GM12878 (cell line): Measurements from ENCODE around the gene RAB28. TPM values are rescaled to one million over a fixed set of nuclear protein-coding genes. Genes with fewer than 3 reads are reported as not detected.

ENCODE experiments used
- ATAC-seq: fragments of 200-7000 bp; cut with Tn5 transposase; 3 replicates; pipeline ENCODE4 v1.9.1; 2020; ENCODE audit warnings: mild to moderate bottlenecking, moderate library complexity
- BruUV-seq: library from RNA; stranded (reverse); fragments of 400-500 nt; replicated peaks from 2 replicates; lab custom pipeline; 2021; lab: Mats Ljungman, UMichigan
- CTCF ChIA-PET: fragments of 300-600 bp; sonication (Branson Sonifier 250); formaldehyde crosslinking; extraction: SDS; loops from one replicate; lab custom pipeline; 2021; ENCODE audit warnings: inconsistent platforms; lab: Yijun Ruan, JAX
- POLR2A ChIA-PET: fragments of 350-600 bp; formaldehyde crosslinking; extraction: SDS; loops from one replicate; lab custom pipeline; 2021; ENCODE audit warnings: inconsistent platforms; lab: Charles Lee
- RAD21 ChIA-PET: fragments of 300-600 bp; sonication (Branson Sonifier 250); formaldehyde crosslinking; loops from one replicate; lab custom pipeline; 2023; ENCODE audit warnings: antibody characterized with exemption; ENCODE audit not compliant: unreplicated experiment; lab: Charles Lee
- SMC1A ChIA-PET: fragments of 300-600 bp; sonication (Branson Sonifier 250); formaldehyde crosslinking; loops from one replicate; lab custom pipeline; 2023; ENCODE audit not compliant: unreplicated experiment, uncharacterized antibody; lab: Charles Lee
- DNase-seq: peaks from one replicate; pipeline ENCODE4 v3.0.0-alpha.2; 2011; ENCODE audit warnings: low read depth, low spot score
- FAIRE-seq: peaks from 3 replicates; lab custom pipeline; 2011; peaks lifted over from hg19 to GRCh38; lab: Jason Lieb, UNC
- H2AFZ ChIP-seq: 2 replicates; pipeline ENCODE4 v1.6.0; 2011; ENCODE audit warnings: low read depth, low read length, control low read depth; ENCODE audit not compliant: control insufficient read depth
- H3K27ac ChIP-seq: 2 replicates; pipeline ENCODE4 v1.5.1; 2011; ENCODE audit warnings: control low read depth; ENCODE audit not compliant: control insufficient read depth, insufficient read depth
- H3K27me3 ChIP-seq, 2 experiments: replicated peaks in 1 of 2; 2 replicates each; pipeline versions ENCODE4 v1.6.0 to v1.6.1; 2011; ENCODE audit warnings: low read length in 1 of 2; ENCODE audit not compliant: control insufficient read depth in 2 of 2, insufficient read depth in 2 of 2
- H3K36me3 ChIP-seq, 2 experiments: 2 replicates each; pipeline ENCODE4 v1.5.1; 2011; ENCODE audit warnings: low read length in 1 of 2; ENCODE audit not compliant: control insufficient read depth in 2 of 2, insufficient read depth in 2 of 2
- H3K4me1 ChIP-seq: 2 replicates; pipeline ENCODE4 v1.6.1; 2011; ENCODE audit warnings: mild to moderate bottlenecking, low read length, moderate library complexity, mixed read lengths; ENCODE audit not compliant: control insufficient read depth, insufficient read depth
- H3K4me2 ChIP-seq: 2 replicates; pipeline ENCODE4 v1.6.0; 2011; ENCODE audit warnings: control low read depth; ENCODE audit not compliant: control insufficient read depth, insufficient read depth
- H3K4me3 ChIP-seq: fragments of 200-600 bp; sonication (generic); 2 replicates; pipeline ENCODE4 v1.5.1; 2016
- H3K79me2 ChIP-seq: 2 replicates; pipeline ENCODE4 v1.6.0; 2011; ENCODE audit warnings: low read length; ENCODE audit not compliant: control insufficient read depth, insufficient read depth
- H3K9ac ChIP-seq: 2 replicates; pipeline ENCODE4 v1.8.0; 2011; ENCODE audit warnings: low read length, control low read depth, mixed read lengths; ENCODE audit not compliant: control insufficient read depth, insufficient read depth
- H3K9me3 ChIP-seq: replicated peaks from 3 replicates; pipeline ENCODE4 v1.5.1; 2011; ENCODE audit warnings: mild to moderate bottlenecking, low read length; ENCODE audit not compliant: control insufficient read depth, insufficient read depth
- H4K20me1 ChIP-seq: 2 replicates; pipeline ENCODE4 v1.6.0; 2011; ENCODE audit not compliant: control insufficient read depth, insufficient read depth
- BCLAF1 ChIP-seq: fragments of 450-650 bp; IDR thresholded peaks from 2 replicates; pipeline ENCODE4 v1.6.1; 2017; ENCODE audit warnings: antibody characterized with exemption, mild to moderate bottlenecking, moderate library complexity
- E2F8 ChIP-seq: fragments of 450-650 bp; IDR thresholded peaks from 2 replicates; pipeline ENCODE4 v1.6.1; 2018; ENCODE audit warnings: mild to moderate bottlenecking, low read depth, moderate library complexity; ENCODE audit not compliant: partially characterized antibody
- EED ChIP-seq: sonication (generic); IDR thresholded peaks from 2 replicates; pipeline ENCODE4 v1.6.1; 2016; ENCODE audit warnings: antibody characterized with exemption, low read depth
- JUND ChIP-seq: IDR thresholded peaks from 2 replicates; pipeline ENCODE4 v1.6.1; 2012; ENCODE audit warnings: low read depth, mild to moderate bottlenecking, low read length, improper control_type of control experiment, moderate library complexity
- MEF2A ChIP-seq: IDR thresholded peaks from 2 replicates; pipeline ENCODE4 v1.6.1; 2011; ENCODE audit warnings: low read depth, mild to moderate bottlenecking, low read length, moderate library complexity; ENCODE audit not compliant: insufficient read depth
- MTA2 ChIP-seq: fragments of 450-650 bp; IDR thresholded peaks from 2 replicates; pipeline ENCODE4 v1.6.1; 2016; ENCODE audit warnings: low read depth, mild to moderate bottlenecking, moderate library complexity
- MXI1 ChIP-seq: fragments of 150-350 bp; IDR thresholded peaks from 2 replicates; pipeline ENCODE4 v1.6.1; 2011; ENCODE audit warnings: low read depth, mild to moderate bottlenecking, inconsistent platforms, low read length, improper control_type of control experiment
- NR2C2 ChIP-seq: IDR thresholded peaks from 2 replicates; pipeline ENCODE4 v1.6.1; 2011; ENCODE audit warnings: borderline replicate concordance, low read depth; ENCODE audit not compliant: control insufficient read depth, insufficient read length
- SMAD5 ChIP-seq: IDR thresholded peaks from 2 replicates; pipeline ENCODE4 v1.6.1; 2016; ENCODE audit warnings: antibody characterized with exemption, low read depth
- SREBF1 ChIP-seq: IDR thresholded peaks from 2 replicates; pipeline ENCODE4 v1.6.1; 2012; ENCODE audit warnings: mild to moderate bottlenecking, low read length
- ZBTB40 ChIP-seq: fragments of 450-650 bp; IDR thresholded peaks from 2 replicates; pipeline ENCODE4 v1.6.1; 2016; ENCODE audit warnings: mild to moderate bottlenecking, moderate library complexity, borderline replicate concordance
- in situ Hi-C: fragments of 300-500 bp; cut with MboI; formaldehyde crosslinking; loops from 9 replicates; pipeline ENCODE4 v1.14.3; 2018; ENCODE audit warnings: mixed read lengths
- intact Hi-C: fragments of 100-400 bp; cut with micrococcal nuclease; formaldehyde crosslinking; loops from one replicate; pipeline ENCODE4 v1.14.2; 2022; ENCODE audit not compliant: unreplicated experiment
- polyA plus RNA-seq, 11 experiments: library from polyadenylated mRNA; depleted of rRNA in 4 of 11; unstranded in 6 of 11; stranded (reverse) in 5 of 11; fragments of >200 nt; fragmentation: Nextera tagmentation in 4 of 11; fragmentation: Illumina TruSeq in 1 of 11; extraction: Ambion mirVana in 4 of 11; extraction: Trizol in 1 of 11; gene quantifications; 1 replicate in 1 of 11; 2 replicates in 10 of 11; pipeline versions ENCODE4 v1.2.1 to v1.2.3, GENCODE V29; 2011 to 2016; ENCODE audit warnings: inconsistent platforms in 2 of 11, missing spikeins in 2 of 11, low read depth in 1 of 11
- total RNA-seq, 4 experiments: library from RNA; depleted of rRNA in 3 of 4; stranded (reverse); fragments of >200 nt in 3 of 4; fragmentation: Illumina TruSeq in 1 of 4; extraction: Trizol in 1 of 4; gene quantifications; 2 replicates each; pipeline versions ENCODE4 v1.2.1 to v1.2.3, GENCODE V29; 2013 to 2021
- TF ChIP-seq, protein P1 (sequence below): fragments of 150-350 bp; IDR thresholded peaks from 2 replicates; pipeline ENCODE4 v1.6.1; 2016; ENCODE audit warnings: low read depth, low read length

Gene RAB28
- total and polyA plus RNA-seq, 10 of the 15 experiments (the other 5 are each of a cell fraction or from before 2014, with no cell fraction given): 5.8 to 29.3 (median 16.9) TPM

- Histone ChIP-seq H4K20me1 (no peaks in the 10 kb centered on the region), H3K9me3 (no peaks in the 10 kb centered on the region), H3K4me1 (no peaks in the 10 kb centered on the region), H3K4me2 (no peak overlapping the region), H3K4me3 (no peak overlapping the region), H3K9ac (no peak overlapping the region), H3K27ac (no peak overlapping the region), H3K36me3 (no peaks in the 10 kb centered on the region), H2AFZ (no peak overlapping the region), H3K79me2 (no peaks in the 10 kb centered on the region), H3K27me3 (no peaks in the 10 kb centered on the region)
- CTCF ChIA-PET: no interaction called here
- ATAC-seq (no peak), DNase-seq (no peak), FAIRE-seq (no peak)
- in situ Hi-C loops: no loop called here
- RAD21 ChIA-PET: no interaction called here
- POLR2A ChIA-PET: no interaction called here
- no TSS peak for BruUV-seq
- intact Hi-C loops: no loop called here
- SMC1A ChIA-PET: no interaction called here
- TF ChIP-seq NR2C2: no peak
- TF ChIP-seq MEF2A: no peak
- TF ChIP-seq EED: no peak
- TF ChIP-seq SREBF1: no peak
- no peak for TF ChIP-seq JUND
- TF ChIP-seq MTA2: no peak
- no peak for TF ChIP-seq SMAD5
- no peak for TF ChIP-seq MXI1
- TF ChIP-seq, protein P1, sequence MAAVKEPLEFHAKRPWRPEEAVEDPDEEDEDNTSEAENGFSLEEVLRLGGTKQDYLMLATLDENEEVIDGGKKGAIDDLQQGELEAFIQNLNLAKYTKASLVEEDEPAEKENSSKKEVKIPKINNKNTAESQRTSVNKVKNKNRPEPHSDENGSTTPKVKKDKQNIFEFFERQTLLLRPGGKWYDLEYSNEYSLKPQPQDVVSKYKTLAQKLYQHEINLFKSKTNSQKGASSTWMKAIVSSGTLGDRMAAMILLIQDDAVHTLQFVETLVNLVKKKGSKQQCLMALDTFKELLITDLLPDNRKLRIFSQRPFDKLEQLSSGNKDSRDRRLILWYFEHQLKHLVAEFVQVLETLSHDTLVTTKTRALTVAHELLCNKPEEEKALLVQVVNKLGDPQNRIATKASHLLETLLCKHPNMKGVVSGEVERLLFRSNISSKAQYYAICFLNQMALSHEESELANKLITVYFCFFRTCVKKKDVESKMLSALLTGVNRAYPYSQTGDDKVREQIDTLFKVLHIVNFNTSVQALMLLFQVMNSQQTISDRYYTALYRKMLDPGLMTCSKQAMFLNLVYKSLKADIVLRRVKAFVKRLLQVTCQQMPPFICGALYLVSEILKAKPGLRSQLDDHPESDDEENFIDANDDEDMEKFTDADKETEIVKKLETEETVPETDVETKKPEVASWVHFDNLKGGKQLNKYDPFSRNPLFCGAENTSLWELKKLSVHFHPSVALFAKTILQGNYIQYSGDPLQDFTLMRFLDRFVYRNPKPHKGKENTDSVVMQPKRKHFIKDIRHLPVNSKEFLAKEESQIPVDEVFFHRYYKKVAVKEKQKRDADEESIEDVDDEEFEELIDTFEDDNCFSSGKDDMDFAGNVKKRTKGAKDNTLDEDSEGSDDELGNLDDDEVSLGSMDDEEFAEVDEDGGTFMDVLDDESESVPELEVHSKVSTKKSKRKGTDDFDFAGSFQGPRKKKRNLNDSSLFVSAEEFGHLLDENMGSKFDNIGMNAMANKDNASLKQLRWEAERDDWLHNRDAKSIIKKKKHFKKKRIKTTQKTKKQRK: no peak
- no peak for TF ChIP-seq E2F8
- no peak for TF ChIP-seq BCLAF1
- no peak for TF ChIP-seq ZBTB40
Measured at GRCh38 chr4:13340672-13341071, 143.5 kb downstream of the RAB28 start.
